Mesenchymal stem cell (in vitro differentiated cells and primary cell): Measurements from ENCODE around the gene INHBC.
"Not testable (repeated sequence)": the region's sequence is repeated elsewhere in the genome, so short reads cannot be mapped to it uniquely, and the experiment has no call there.

Experiments
- DNase-seq: peaks from one replicate; pipeline ENCODE4 v3.0.0-alpha.2; 2013
- H2AFZ ChIP-seq: one replicate; pipeline ENCODE4 v1.6.1; 2013; ENCODE audit warnings: low read depth, mild to moderate bottlenecking, control low read depth, inconsistent platforms, low read length, moderate library complexity
- H2AK5ac ChIP-seq: 2 replicates; pipeline ENCODE4 v1.6.1; 2013; ENCODE audit warnings: low read length, moderate library complexity, mild to moderate bottlenecking, inconsistent platforms; ENCODE audit not compliant: severe bottlenecking
- H2BK120ac ChIP-seq: one replicate; pipeline ENCODE4 v1.6.1; 2013; ENCODE audit warnings: low read depth, mild to moderate bottlenecking, inconsistent platforms, low read length, moderate library complexity
- H2BK12ac ChIP-seq, 2 experiments: one replicate each; pipeline ENCODE4 v1.6.1; 2013; ENCODE audit warnings: inconsistent platforms in 2 of 2, low read length in 2 of 2, mild to moderate bottlenecking in 2 of 2, moderate library complexity in 2 of 2, control low read depth in 1 of 2
- H2BK15ac ChIP-seq: one replicate; pipeline ENCODE4 v1.6.1; 2013; ENCODE audit warnings: mild to moderate bottlenecking, low read depth, inconsistent platforms; ENCODE audit not compliant: poor library complexity, severe bottlenecking
- H2BK5ac ChIP-seq: 2 replicates; pipeline ENCODE4 v1.6.1; 2013; ENCODE audit warnings: low read depth, mild to moderate bottlenecking, low read length, control low read depth, inconsistent platforms; ENCODE audit not compliant: poor library complexity, severe bottlenecking
- H3K14ac ChIP-seq, 2 experiments: one replicate each; pipeline ENCODE4 v1.6.1; 2013; ENCODE audit warnings: inconsistent platforms in 2 of 2, low read length in 2 of 2, control low read depth in 1 of 2, mild to moderate bottlenecking in 1 of 2, moderate library complexity in 1 of 2
- H3K18ac ChIP-seq, 2 experiments: one replicate each; pipeline ENCODE4 v1.6.1; 2013; ENCODE audit warnings: inconsistent platforms in 2 of 2, low read length in 2 of 2, control low read depth in 1 of 2, low read depth in 1 of 2, mild to moderate bottlenecking in 1 of 2
- H3K23ac ChIP-seq, 2 experiments: one replicate each; pipeline ENCODE4 v1.6.1; 2013; ENCODE audit warnings: inconsistent platforms in 2 of 2, low read length in 2 of 2, mild to moderate bottlenecking in 2 of 2, moderate library complexity in 2 of 2, control low read depth in 1 of 2
- H3K27ac ChIP-seq: 2 replicates; pipeline ENCODE4 v1.5.1; 2013; ENCODE audit warnings: mild to moderate bottlenecking, moderate library complexity, low read length, control low read depth, inconsistent platforms; ENCODE audit not compliant: poor library complexity, severe bottlenecking
- H3K27me3 ChIP-seq, 2 experiments: 2 replicates each; pipeline versions ENCODE4 v1.6.1 to v1.7.0; 2013; ENCODE audit warnings: low read length in 2 of 2, mild to moderate bottlenecking in 2 of 2, moderate library complexity in 2 of 2, control low read depth in 1 of 2, inconsistent platforms in 1 of 2; ENCODE audit not compliant: control insufficient read depth in 1 of 2, insufficient read depth in 1 of 2
- H3K36me3 ChIP-seq, 2 experiments: 2 replicates each; pipeline versions ENCODE4 v1.6.1 to v1.7.0; 2013; ENCODE audit warnings: low read length in 2 of 2, control low read depth in 1 of 2, inconsistent platforms in 1 of 2, low read depth in 1 of 2, mild to moderate bottlenecking in 1 of 2; ENCODE audit not compliant: insufficient read depth in 2 of 2, control insufficient read depth in 1 of 2
- H3K4ac ChIP-seq, 2 experiments: one replicate each; pipeline ENCODE4 v1.6.1; 2013; ENCODE audit warnings: inconsistent platforms in 2 of 2, low read length in 2 of 2, mild to moderate bottlenecking in 2 of 2, moderate library complexity in 2 of 2, control low read depth in 1 of 2, low read depth in 1 of 2
- H3K4me1 ChIP-seq: 2 replicates; pipeline ENCODE4 v1.6.1; 2013; ENCODE audit warnings: low read depth, low read length, control low read depth; ENCODE audit not compliant: control insufficient read depth, insufficient read depth
- H3K4me2 ChIP-seq: 2 replicates; pipeline ENCODE4 v1.6.1; 2013; ENCODE audit warnings: low read length, mild to moderate bottlenecking, inconsistent platforms; ENCODE audit not compliant: poor library complexity, severe bottlenecking
- H3K4me3 ChIP-seq, 2 experiments: 2 replicates each; pipeline versions ENCODE4 v1.5.1 to v1.7.0; 2013; ENCODE audit warnings: low read length in 2 of 2, mild to moderate bottlenecking in 2 of 2, control low read depth in 1 of 2, low read depth in 1 of 2; ENCODE audit not compliant: insufficient read depth in 1 of 2
- H3K79me1 ChIP-seq: replicated peaks from 2 replicates; pipeline ENCODE4 v1.6.1; 2013; ENCODE audit warnings: mild to moderate bottlenecking, control low read depth, low read length, inconsistent platforms; ENCODE audit not compliant: poor library complexity, severe bottlenecking
- H3K9ac ChIP-seq: 2 replicates; pipeline ENCODE4 v1.7.0; 2013; ENCODE audit warnings: mild to moderate bottlenecking, low read length, moderate library complexity
- H3K9me3 ChIP-seq: 2 replicates; pipeline ENCODE4 v1.7.0; 2013; ENCODE audit warnings: mild to moderate bottlenecking, low read length; ENCODE audit not compliant: control insufficient read depth
- H4K8ac ChIP-seq: one replicate; pipeline ENCODE4 v1.6.1; 2013; ENCODE audit warnings: inconsistent platforms, mild to moderate bottlenecking, low read length, moderate library complexity
- H4K91ac ChIP-seq: one replicate; pipeline ENCODE4 v1.6.1; 2013; ENCODE audit warnings: mild to moderate bottlenecking, low read length, inconsistent platforms
- WGBS: methylation state at CpG from one replicate; pipeline ENCODE4 v1.1.7; 2013; ENCODE audit warnings: mixed read lengths; 5-methylcytosine and 5-hydroxymethylcytosine counted together

Gene INHBC

DNA sequence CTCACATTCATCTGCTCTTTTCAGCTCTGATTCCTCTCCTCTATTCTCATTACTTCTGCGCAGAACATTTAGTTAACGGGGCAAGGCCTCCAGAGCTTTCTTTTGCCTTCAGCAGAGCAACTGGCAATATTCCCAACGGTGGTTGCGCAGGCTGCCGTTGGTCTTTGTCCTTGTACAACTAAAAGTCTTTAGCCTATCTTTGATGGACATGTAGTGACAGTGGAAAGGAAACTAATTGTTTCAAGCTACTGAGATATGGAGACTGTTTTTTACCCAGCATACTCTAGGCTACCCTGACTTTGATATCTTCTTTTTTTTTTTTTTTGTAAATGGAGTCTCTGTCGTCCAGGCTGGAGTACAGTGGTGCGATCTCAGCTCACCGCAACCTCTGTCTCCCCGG, 16.3 kb upstream of the INHBC start:
- no peak for DNase-seq
- Histone ChIP-seq H3K27ac (no peak overlapping the region), H4K8ac (no peak overlapping the region), H2BK120ac (no peak overlapping the region), H3K4me1 (no peaks in the 10 kb centered on the region), H3K18ac (no peak overlapping the region), H3K79me1 (peaks cover 28% of the 10 kb centered on the region), H3K4me2 (no peak overlapping the region), H3K27me3 (no peaks in the 10 kb centered on the region), H2BK5ac (no peak overlapping the region), H3K23ac (no peak overlapping the region), H3K36me3 (peaks cover 8 to 26% of the 10 kb centered on the region in 2 experiments), H4K91ac (no peak overlapping the region), H3K9me3 (no peaks in the 10 kb centered on the region), H3K4ac (no peak overlapping the region), H3K4me3 (no peak overlapping the region), H3K9ac (no peak overlapping the region), H2BK12ac (no peak overlapping the region), H2AK5ac (no peak overlapping the region), H3K14ac (no peak overlapping the region), H2BK15ac (no peak overlapping the region), H2AFZ (no peak overlapping the region)
- 97% methylated on average over 9 of the region's 9 CpGs for WGBS

DNA sequence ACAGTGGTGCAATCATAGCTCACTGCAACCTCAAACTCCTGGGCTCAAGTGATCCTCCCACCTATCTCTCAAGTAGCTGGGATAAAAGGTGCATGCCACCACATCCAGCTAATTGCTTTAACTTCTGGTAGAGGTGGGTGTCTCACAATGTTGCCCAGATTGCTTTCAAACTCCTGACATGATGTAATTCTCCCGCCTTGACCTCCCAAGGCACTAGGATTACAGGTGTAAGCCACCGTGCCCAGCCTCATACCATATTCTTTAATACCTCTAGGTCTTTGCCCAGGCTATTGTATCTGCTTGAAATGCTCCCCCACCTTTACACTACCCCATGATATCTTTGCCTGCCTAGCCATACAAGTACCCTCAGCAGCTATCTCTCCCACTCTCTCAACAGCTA, 15.1 kb upstream of the INHBC start:
- H3K4me3 ChIP-seq, result no peak overlapping the region
- no peak overlapping the region for H2BK5ac ChIP-seq
- no peak overlapping the region for H2BK120ac ChIP-seq
- no peak overlapping the region for H3K9ac ChIP-seq
- H3K36me3 ChIP-seq, result peaks cover 14 to 31% of the 10 kb centered on the region in 2 experiments
- no peak overlapping the region for H2BK12ac ChIP-seq
- no peak overlapping the region for H2AK5ac ChIP-seq
- no peak overlapping the region for H2BK15ac ChIP-seq
- no peak overlapping the region for H3K14ac ChIP-seq
- H3K9me3 ChIP-seq, result no peaks in the 10 kb centered on the region
- 100% methylated on average over 2 of the region's 2 CpGs for WGBS
- H3K27me3 ChIP-seq, result no peaks in the 10 kb centered on the region
- no peak overlapping the region for H3K23ac ChIP-seq
- no peak for DNase-seq
- peaks cover 35% of the 10 kb centered on the region for H3K79me1 ChIP-seq
- no peak overlapping the region for H4K91ac ChIP-seq
- H3K4ac ChIP-seq, result no peak overlapping the region
- no peak overlapping the region for H3K27ac ChIP-seq
- H4K8ac ChIP-seq, result no peak overlapping the region
- no peak overlapping the region for H3K18ac ChIP-seq
- H3K4me2 ChIP-seq, result no peak overlapping the region
- no peaks in the 10 kb centered on the region for H3K4me1 ChIP-seq
- H2AFZ ChIP-seq, result no peak overlapping the region

DNA sequence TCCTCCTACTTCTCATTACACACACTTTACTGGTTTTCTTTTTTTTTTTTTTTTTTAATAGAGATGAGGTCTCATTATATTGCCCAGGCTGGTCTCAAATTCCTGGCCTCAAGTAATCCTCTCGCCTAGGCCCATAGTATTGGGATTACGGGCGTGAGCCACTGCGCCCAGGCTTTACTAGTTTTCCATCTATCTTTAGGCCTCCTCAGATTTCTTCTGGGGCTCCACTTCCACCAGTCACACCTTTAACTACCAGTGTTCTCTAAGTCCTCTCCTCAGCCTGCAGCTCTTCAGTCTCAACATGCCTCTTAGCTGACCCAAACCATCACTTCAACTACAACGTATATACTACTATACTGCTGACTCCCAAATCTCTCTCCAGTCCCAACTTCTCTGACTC, 14.1 kb upstream of the INHBC start:
- Histone ChIP-seq H2BK5ac (no peak overlapping the region), H2BK120ac (no peak overlapping the region), H3K36me3 (peaks cover 16 to 34% of the 10 kb centered on the region in 2 experiments), H3K27me3 (no peaks in the 10 kb centered on the region), H4K8ac (no peak overlapping the region), H3K23ac (no peak overlapping the region), H2AFZ (no peak overlapping the region), H3K4ac (no peak overlapping the region), H3K9me3 (no peaks in the 10 kb centered on the region), H3K14ac (no peak overlapping the region), H2BK15ac (no peak overlapping the region), H3K79me1 (peaks cover 39% of the 10 kb centered on the region), H4K91ac (no peak overlapping the region), H2BK12ac (no peak overlapping the region), H3K4me1 (no peaks in the 10 kb centered on the region), H3K27ac (no peak overlapping the region), H3K4me3 (no peak overlapping the region), H3K4me2 (no peak overlapping the region), H3K18ac (no peak overlapping the region), H3K9ac (no peak overlapping the region), H2AK5ac (no peak overlapping the region)
- DNase-seq, result no peak
- WGBS, result 97% methylated on average over 5 of the region's 5 CpGs

- H2BK12ac ChIP-seq, H3K23ac ChIP-seq, H4K8ac ChIP-seq, H3K9ac ChIP-seq, H3K27me3 ChIP-seq, H2AFZ ChIP-seq, H2BK120ac ChIP-seq, DNase-seq, H3K14ac ChIP-seq, H2AK5ac ChIP-seq, H3K18ac ChIP-seq, H2BK15ac ChIP-seq, H3K27ac ChIP-seq, H3K4me1 ChIP-seq, H4K91ac ChIP-seq, H2BK5ac ChIP-seq, H3K4ac ChIP-seq, H3K9me3 ChIP-seq, H3K4me3 ChIP-seq, H3K4me2 ChIP-seq: not testable (repeated sequence)
- peaks cover 12 to 18% of the 10 kb centered on the region in 2 experiments for H3K36me3 ChIP-seq
- H3K79me1 ChIP-seq, result peaks cover 24% of the 10 kb centered on the region
- 94% methylated on average over 8 of the region's 10 CpGs for WGBS
Measured at GRCh38 chr12:57426948-57427347, 7.6 kb upstream of the INHBC start.
